K562 (cell line): ENCODE measurements around the gene KCNA4. TPM values are rescaled to one million over a fixed set of nuclear protein-coding genes. Genes with fewer than 3 reads are reported as not detected.

ENCODE experiments used
- DDX20 ChIP-seq: fragments of 450-650 bp; IDR thresholded peaks from 2 replicates; pipeline ENCODE4 v1.6.1; 2016; ENCODE audit warnings: missing genetic modification characterization, low read depth, mild to moderate bottlenecking, missing compliant biosample characterization, moderate library complexity
- HDAC2 ChIP-seq: fragments of 450-650 bp; IDR thresholded peaks from 2 replicates; pipeline ENCODE4 v1.6.1; 2016; ENCODE audit warnings: mild to moderate bottlenecking
- NCOA1 ChIP-seq: fragments of 450-650 bp; IDR thresholded peaks from 2 replicates; pipeline ENCODE4 v1.6.1; 2016; ENCODE audit warnings: low read depth
- PTBP1 ChIP-seq: fragments of 200-400 bp; formaldehyde crosslinking; IDR thresholded peaks from 2 replicates; pipeline ENCODE4 v1.6.1; 2017; ENCODE audit warnings: low read depth, low read length
- TEAD2 ChIP-seq: fragments of 450-650 bp; IDR thresholded peaks from 2 replicates; pipeline ENCODE4 v1.6.1; 2016; ENCODE audit warnings: missing genetic modification characterization, control low read depth, missing compliant biosample characterization
- ZNF133 ChIP-seq: fragments of 250-450 bp; sonication (Bioruptor Pico); IDR thresholded peaks from 2 replicates; pipeline ENCODE4 v1.4.0; 2020; ENCODE audit warnings: mild to moderate bottlenecking
- polyA plus RNA-seq, 8 experiments: library from polyadenylated mRNA; depleted of rRNA in 4 of 8; stranded (reverse) in 5 of 8; unstranded in 3 of 8; fragments of >200 nt; fragmentation: Nextera tagmentation in 2 of 8; fragmentation: Illumina TruSeq in 1 of 8; extraction: Ambion mirVana in 2 of 8; extraction: Trizol in 1 of 8; gene quantifications; 2 replicates each; pipeline versions ENCODE4 v1.2.1 to v1.2.3, GENCODE V29; 2011 to 2014; ENCODE audit warnings: inconsistent platforms in 1 of 8, missing spikeins in 1 of 8
- total RNA-seq, 7 experiments: library from RNA; depleted of rRNA in 6 of 7; stranded (reverse); fragments of >200 nt in 6 of 7; fragmentation: Illumina TruSeq in 2 of 7; extraction: Trizol in 2 of 7; gene quantifications; 2 replicates each; pipeline versions ENCODE4 v1.2.1 to v1.2.3, GENCODE V29; 2011 to 2021; ENCODE audit warnings: low replicate concordance in 1 of 7
- TF ChIP-seq, protein P1 (sequence below), 2 experiments: fragments of 200-800 bp in 1 of 2; sonication (Bioruptor generic) in 1 of 2; sonication (generic) in 1 of 2; formaldehyde crosslinking in 1 of 2; IDR thresholded peaks in 1 of 2; conservative IDR thresholded peaks in 1 of 2; 2 replicates each; pipeline versions ENCODE4 v1.5.0 to v1.6.1; 2016 to 2020; ENCODE audit warnings: missing compliant biosample characterization in 1 of 2, missing genetic modification characterization in 1 of 2, missing genetic modification reagents in 1 of 2
- TF ChIP-seq, protein P2 (sequence below), 2 experiments: fragments of 450-650 bp in 1 of 2; sonication (generic) in 1 of 2; formaldehyde crosslinking in 1 of 2; IDR thresholded peaks; 2 replicates each; pipeline versions ENCODE4 v1.7.1 to v1.9.0; 2016 to 2022; ENCODE audit warnings: inconsistent platforms in 1 of 2, mild to moderate bottlenecking in 1 of 2, missing genetic modification reagents in 1 of 2
- TF ChIP-seq, protein P3 (sequence below): fragments of 450-650 bp; IDR thresholded peaks from 2 replicates; pipeline ENCODE4 v1.6.1; 2018; ENCODE audit warnings: mild to moderate bottlenecking, low read depth; ENCODE audit not compliant: partially characterized antibody

The KCNA4 gene
- total and polyA plus RNA-seq, 9 of the 15 experiments (the other 6 are each of a cell fraction or from before 2014, with no cell fraction given) = not detected

DNA sequence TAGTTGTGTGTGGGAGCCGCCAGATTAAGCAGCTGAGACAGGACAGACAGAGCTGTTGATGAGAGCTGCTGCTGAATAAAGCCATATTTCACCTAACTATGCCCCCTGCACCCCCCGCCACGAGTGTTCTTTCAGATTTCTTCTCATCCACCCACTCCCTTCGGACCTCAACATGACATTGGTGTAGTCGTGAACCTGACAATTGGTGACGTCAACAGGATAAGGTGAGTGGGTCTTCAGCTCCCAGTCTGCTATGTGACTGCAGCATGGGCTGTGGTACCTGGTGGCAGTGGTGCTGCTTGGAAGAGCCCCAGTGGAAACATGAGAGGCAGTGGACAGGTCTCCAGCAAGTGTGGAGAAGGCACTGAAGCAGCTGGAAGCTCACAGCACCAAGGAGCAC, 28.3 kb upstream of the KCNA4 start (continued):
- TF ChIP-seq, protein P1, sequence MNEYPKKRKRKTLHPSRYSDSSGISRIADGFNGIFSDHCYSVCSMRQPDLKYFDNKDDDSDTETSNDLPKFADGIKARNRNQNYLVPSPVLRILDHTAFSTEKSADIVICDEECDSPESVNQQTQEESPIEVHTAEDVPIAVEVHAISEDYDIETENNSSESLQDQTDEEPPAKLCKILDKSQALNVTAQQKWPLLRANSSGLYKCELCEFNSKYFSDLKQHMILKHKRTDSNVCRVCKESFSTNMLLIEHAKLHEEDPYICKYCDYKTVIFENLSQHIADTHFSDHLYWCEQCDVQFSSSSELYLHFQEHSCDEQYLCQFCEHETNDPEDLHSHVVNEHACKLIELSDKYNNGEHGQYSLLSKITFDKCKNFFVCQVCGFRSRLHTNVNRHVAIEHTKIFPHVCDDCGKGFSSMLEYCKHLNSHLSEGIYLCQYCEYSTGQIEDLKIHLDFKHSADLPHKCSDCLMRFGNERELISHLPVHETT (CRISPR knock-in tag; conservative IDR thresholded peaks at IDR 0.05 in 1 of 2, IDR thresholded peaks at IDR 0.05 in 1 of 2) = no peak
- no peak for TF ChIP-seq HDAC2
- no peak for TF ChIP-seq TEAD2 (tag)
- TF ChIP-seq, protein P2, sequence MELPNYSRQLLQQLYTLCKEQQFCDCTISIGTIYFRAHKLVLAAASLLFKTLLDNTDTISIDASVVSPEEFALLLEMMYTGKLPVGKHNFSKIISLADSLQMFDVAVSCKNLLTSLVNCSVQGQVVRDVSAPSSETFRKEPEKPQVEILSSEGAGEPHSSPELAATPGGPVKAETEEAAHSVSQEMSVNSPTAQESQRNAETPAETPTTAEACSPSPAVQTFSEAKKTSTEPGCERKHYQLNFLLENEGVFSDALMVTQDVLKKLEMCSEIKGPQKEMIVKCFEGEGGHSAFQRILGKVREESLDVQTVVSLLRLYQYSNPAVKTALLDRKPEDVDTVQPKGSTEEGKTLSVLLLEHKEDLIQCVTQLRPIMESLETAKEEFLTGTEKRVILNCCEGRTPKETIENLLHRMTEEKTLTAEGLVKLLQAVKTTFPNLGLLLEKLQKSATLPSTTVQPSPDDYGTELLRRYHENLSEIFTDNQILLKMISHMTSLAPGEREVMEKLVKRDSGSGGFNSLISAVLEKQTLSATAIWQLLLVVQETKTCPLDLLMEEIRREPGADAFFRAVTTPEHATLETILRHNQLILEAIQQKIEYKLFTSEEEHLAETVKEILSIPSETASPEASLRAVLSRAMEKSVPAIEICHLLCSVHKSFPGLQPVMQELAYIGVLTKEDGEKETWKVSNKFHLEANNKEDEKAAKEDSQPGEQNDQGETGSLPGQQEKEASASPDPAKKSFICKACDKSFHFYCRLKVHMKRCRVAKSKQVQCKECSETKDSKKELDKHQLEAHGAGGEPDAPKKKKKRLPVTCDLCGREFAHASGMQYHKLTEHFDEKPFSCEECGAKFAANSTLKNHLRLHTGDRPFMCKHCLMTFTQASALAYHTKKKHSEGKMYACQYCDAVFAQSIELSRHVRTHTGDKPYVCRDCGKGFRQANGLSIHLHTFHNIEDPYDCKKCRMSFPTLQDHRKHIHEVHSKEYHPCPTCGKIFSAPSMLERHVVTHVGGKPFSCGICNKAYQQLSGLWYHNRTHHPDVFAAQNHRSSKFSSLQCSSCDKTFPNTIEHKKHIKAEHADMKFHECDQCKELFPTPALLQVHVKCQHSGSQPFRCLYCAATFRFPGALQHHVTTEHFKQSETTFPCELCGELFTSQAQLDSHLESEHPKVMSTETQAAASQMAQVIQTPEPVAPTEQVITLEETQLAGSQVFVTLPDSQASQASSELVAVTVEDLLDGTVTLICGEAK (IDR thresholded peaks at IDR 0.05) = no peak
- TF ChIP-seq, protein P2 (CRISPR knock-in tag; IDR thresholded peaks at IDR 0.05) = no peak
- no peak for TF ChIP-seq NCOA1
- no peak for TF ChIP-seq PTBP1
- TF ChIP-seq ZNF133 = no peak
- no peak for TF ChIP-seq DDX20 (tag)
- TF ChIP-seq, protein P3, sequence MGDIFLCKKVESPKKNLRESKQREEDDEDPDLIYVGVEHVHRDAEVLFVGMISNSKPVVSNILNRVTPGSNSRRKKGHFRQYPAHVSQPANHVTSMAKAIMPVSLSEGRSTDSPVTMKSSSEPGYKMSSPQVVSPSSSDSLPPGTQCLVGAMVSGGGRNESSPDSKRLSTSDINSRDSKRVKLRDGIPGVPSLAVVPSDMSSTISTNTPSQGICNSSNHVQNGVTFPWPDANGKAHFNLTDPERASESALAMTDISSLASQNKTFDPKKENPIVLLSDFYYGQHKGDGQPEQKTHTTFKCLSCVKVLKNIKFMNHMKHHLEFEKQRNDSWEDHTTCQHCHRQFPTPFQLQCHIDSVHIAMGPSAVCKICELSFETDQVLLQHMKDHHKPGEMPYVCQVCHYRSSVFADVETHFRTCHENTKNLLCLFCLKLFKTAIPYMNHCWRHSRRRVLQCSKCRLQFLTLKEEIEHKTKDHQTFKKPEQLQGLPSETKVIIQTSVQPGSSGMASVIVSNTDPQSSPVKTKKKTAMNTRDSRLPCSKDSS = no peak
